ENCODE results near the gene CPO.
"Not testable (repeated sequence)": the region's sequence is repeated elsewhere in the genome, so short reads cannot be mapped to it uniquely, and the experiment has no call there.

Gene CPO

DNA sequence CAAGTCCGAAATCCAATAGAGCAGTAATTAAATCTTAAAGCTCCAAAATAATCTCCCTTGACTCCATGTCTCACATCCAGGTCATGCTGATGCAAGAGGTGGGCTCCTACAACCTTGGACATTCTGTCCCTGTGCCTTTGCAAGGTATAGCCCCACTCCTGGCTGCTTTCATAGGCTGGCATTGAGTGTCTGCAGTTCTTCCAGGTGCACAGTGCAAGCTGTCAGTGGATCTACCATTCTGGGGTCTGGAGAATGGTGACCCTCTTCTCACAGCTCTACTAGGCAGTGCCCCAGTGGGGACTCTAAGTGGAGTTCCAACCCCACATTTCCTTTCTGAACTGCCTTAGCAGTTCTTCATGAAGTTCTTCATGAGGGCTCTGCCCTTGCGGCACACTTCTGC lies 14.1 kb downstream of the CPO start:
- ATAC-seq (replicated peaks); DNase-seq; H3K27ac Mint-ChIP-seq; H3K36me3 Mint-ChIP-seq (ENCODE audit: insufficient read depth); H3K4me3 Mint-ChIP-seq; H3K27me3 Mint-ChIP-seq; H3K4me1 Mint-ChIP-seq (ENCODE audit: low read depth in 2 of 2): not testable (repeated sequence)
- H3K9me3 Mint-ChIP-seq, result peaks cover 9 to 10% of the 10 kb centered on the region in 2 donors

GRCh38 chr2:206955253-206955652 lies 15.9 kb downstream of the CPO start:
- peaks cover 0 to 6% of the 10 kb centered on the region in 2 donors for H3K27me3 Mint-ChIP-seq
- no peak for DNase-seq
- peaks cover 6 to 10% of the 10 kb centered on the region in 2 donors for H3K9me3 Mint-ChIP-seq
- H3K27ac Mint-ChIP-seq, result no peak overlapping the region
- no peaks in the 10 kb centered on the region for H3K36me3 Mint-ChIP-seq (ENCODE audit: insufficient read depth)
- no peak for ATAC-seq (replicated peaks)
- no peak overlapping the region for H3K4me3 Mint-ChIP-seq
- H3K4me1 Mint-ChIP-seq (ENCODE audit: low read depth in 2 of 2), result no peaks in the 10 kb centered on the region

- Mint-ChIP-seq H3K9me3 (peaks cover 6 to 10% of the 10 kb centered on the region in 2 donors), H3K27ac (no peak overlapping the region), H3K4me1 (ENCODE audit: low read depth in 2 of 2) (no peaks in the 10 kb centered on the region), H3K27me3 (peaks cover 0 to 6% of the 10 kb centered on the region in 2 donors), H3K4me3 (no peak overlapping the region), H3K36me3 (ENCODE audit: insufficient read depth) (no peaks in the 10 kb centered on the region)
- DNase-seq (no peak), ATAC-seq (replicated peaks) (no peak)
These were observed 18.9 kb downstream of the CPO start for GRCh38 chr2:206958261-206958660.

- DNase-seq, result no peak
- Mint-ChIP-seq H3K27me3 (no peaks in the 10 kb centered on the region), H3K36me3 (ENCODE audit: insufficient read depth) (no peaks in the 10 kb centered on the region)
These were observed 23.6 kb downstream of the CPO start for GRCh38 chr2:206962966-206963365.

DNA sequence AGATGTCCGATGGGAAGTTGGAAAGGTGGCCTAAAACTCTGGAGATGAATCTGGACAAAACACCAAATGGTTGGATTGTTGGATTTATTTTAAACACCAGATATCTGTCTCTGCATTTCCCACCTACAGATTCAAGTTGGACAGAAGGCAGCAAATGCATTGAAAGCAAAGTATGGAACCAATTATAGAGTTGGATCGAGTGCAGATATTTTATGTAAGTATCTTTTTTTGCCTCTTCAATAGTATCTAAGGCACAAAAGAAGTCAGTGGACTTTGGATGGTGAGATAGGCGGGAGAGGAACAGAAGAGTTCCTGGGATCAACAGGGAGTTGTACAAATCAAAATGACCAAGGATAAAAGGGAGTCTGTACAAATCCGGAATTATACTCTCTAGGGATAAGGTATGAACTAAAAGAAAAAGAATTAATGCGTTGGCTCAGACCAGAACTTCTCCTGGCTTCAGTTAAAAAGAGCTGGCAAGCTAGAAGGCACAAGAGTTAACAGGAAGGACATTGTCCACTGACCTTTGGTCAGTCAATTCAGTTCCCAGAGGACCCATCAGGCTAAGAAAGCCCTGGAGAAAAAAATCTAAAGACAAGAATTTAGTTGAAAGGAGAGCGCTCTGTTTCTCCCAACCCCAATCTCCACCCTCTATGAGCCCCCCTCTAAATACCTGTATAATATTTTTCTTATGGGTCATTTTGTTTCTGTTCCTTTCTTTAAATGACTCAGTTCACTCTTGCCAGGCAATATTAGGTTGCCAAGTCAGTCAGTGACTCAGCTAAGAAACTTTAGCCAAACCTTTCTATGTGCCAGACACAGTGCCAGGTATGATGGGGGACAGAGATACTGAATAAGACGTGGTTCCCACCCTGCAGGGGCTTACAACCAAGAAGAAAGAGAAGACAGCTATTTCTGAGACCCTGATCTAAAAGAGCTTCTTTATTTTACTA lies 29.1 kb downstream of the CPO start:
- Mint-ChIP-seq H3K9me3 (no peaks in the 10 kb centered on the region), H3K27me3 (peaks cover 0 to 5% of the 10 kb centered on the region in 2 donors), H3K27ac (no peak overlapping the region), H3K4me3 (no peak overlapping the region), H3K36me3 (ENCODE audit: insufficient read depth) (no peaks in the 10 kb centered on the region), H3K4me1 (ENCODE audit: low read depth in 2 of 2) (no peaks in the 10 kb centered on the region)
- ATAC-seq (replicated peaks) (no peak), DNase-seq (no peak)

More at GRCh38 chr2:206962966-206963365, 23.6 kb downstream of the CPO start:
- no peak overlapping the region for H3K4me3 Mint-ChIP-seq
- H3K9me3 Mint-ChIP-seq, result no peaks in the 10 kb centered on the region
- no peak for ATAC-seq (replicated peaks)
- no peaks in the 10 kb centered on the region for H3K4me1 Mint-ChIP-seq (ENCODE audit: low read depth in 2 of 2)
- no peak overlapping the region for H3K27ac Mint-ChIP-seq

DNA sequence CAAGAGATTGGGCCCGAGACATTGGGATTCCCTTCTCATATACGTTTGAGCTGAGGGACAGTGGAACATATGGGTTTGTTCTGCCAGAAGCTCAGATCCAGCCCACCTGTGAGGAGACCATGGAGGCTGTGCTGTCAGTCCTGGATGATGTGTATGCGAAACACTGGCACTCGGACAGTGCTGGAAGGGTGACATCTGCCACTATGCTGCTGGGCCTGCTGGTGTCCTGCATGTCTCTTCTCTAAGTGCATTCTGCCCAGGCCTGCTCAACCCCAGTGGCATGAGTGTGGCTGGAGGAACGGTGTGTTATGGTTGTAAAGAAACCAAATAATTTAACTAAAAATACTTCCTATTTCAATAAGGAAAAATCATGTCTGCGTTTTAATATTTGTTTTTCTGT lies 29.9 kb downstream of the CPO start:
- DNase-seq (no peak), ATAC-seq (replicated peaks) (no peak)
- H3K36me3 Mint-ChIP-seq (ENCODE audit: insufficient read depth), result no peaks in the 10 kb centered on the region
- no peaks in the 10 kb centered on the region for H3K9me3 Mint-ChIP-seq
- H3K27ac Mint-ChIP-seq, result no peak overlapping the region
- peaks cover 0 to 9% of the 10 kb centered on the region in 2 donors for H3K27me3 Mint-ChIP-seq
- no peaks in the 10 kb centered on the region for H3K4me1 Mint-ChIP-seq (ENCODE audit: low read depth in 2 of 2)
- H3K4me3 Mint-ChIP-seq, result no peak overlapping the region

GRCh38 chr2:206970589-206971360 lies 31.5 kb downstream of the CPO start:
- Mint-ChIP-seq H3K36me3 (ENCODE audit: insufficient read depth) (no peaks in the 10 kb centered on the region), H3K4me3 (no peak overlapping the region), H3K4me1 (ENCODE audit: low read depth in 2 of 2) (no peaks in the 10 kb centered on the region), H3K9me3 (peaks cover 0 to 3% of the 10 kb centered on the region in 2 donors), H3K27me3 (peaks cover 0 to 14% of the 10 kb centered on the region in 2 donors), H3K27ac (no peak overlapping the region)
- DNase-seq, result no peak
- ATAC-seq (replicated peaks), result no peak

DNA sequence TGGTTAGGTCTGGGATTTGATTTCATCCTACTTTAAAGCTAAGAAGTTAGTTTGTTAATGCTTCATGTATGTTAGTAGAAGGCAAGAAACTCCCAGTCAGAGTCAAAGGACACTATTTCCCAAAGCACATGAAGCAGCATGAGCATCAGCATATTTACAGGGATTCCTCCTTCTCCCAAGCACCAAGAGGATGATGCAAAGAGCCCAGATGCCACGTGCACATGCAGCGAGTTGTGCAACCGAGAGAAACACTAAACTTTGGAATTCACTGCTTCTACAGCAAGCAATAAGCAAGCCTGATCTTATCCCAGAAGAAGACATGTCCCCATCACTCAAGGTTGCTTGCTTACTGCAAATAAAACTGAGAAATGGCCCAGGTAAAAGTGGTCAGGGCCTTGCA lies 32.5 kb downstream of the CPO start:
- peaks cover 0 to 15% of the 10 kb centered on the region in 2 donors for H3K27me3 Mint-ChIP-seq
- H3K9me3 Mint-ChIP-seq, result peaks cover 0 to 3% of the 10 kb centered on the region in 2 donors
- H3K36me3 Mint-ChIP-seq (ENCODE audit: insufficient read depth), result no peaks in the 10 kb centered on the region
- no peak overlapping the region for H3K4me3 Mint-ChIP-seq
- no peaks in the 10 kb centered on the region for H3K4me1 Mint-ChIP-seq (ENCODE audit: low read depth in 2 of 2)
- no peak overlapping the region for H3K27ac Mint-ChIP-seq
- DNase-seq (no peak), ATAC-seq (replicated peaks) (no peak)

DNA sequence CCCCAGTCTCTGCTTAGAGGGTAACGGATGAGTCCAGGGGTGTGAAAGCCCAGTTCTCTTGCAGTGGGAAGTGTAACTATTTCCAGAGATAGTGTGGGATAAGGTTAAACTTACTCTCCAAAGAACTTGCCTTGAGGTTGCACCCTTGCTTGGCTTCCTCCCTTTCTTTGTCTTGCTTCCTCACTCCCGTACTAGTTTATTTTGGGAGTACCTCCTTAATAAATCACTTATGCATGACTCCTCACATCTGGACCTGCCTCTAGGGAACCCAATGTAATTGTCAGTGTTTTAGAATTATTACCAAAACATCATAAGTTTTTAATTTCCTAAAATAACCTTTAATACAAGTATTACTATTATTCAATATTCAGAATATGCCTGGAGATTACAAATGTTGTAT lies 35.2 kb downstream of the CPO start:
- Mint-ChIP-seq H3K4me3 (no peak overlapping the region), H3K27me3 (peaks cover 0 to 15% of the 10 kb centered on the region in 2 donors), H3K36me3 (ENCODE audit: insufficient read depth) (no peaks in the 10 kb centered on the region), H3K27ac (no peak overlapping the region), H3K4me1 (ENCODE audit: low read depth in 2 of 2) (no peaks in the 10 kb centered on the region), H3K9me3 (peaks cover 0 to 3% of the 10 kb centered on the region in 2 donors)
- DNase-seq, result no peak
- ATAC-seq (replicated peaks), result no peak

- DNase-seq (no peak), ATAC-seq (replicated peaks) (no peak)
- Mint-ChIP-seq H3K9me3 (peaks cover 0 to 3% of the 10 kb centered on the region in 2 donors), H3K4me3 (no peak overlapping the region), H3K4me1 (ENCODE audit: low read depth in 2 of 2) (no peaks in the 10 kb centered on the region), H3K36me3 (ENCODE audit: insufficient read depth) (no peaks in the 10 kb centered on the region), H3K27me3 (peaks cover 8 to 10% of the 10 kb centered on the region in 2 donors), H3K27ac (no peak overlapping the region)
These were observed 39.4 kb downstream of the CPO start for GRCh38 chr2:206978746-206979145.

GRCh38 chr2:206979365-206979764 lies 40.0 kb downstream of the CPO start:
- no peaks in the 10 kb centered on the region for H3K4me1 Mint-ChIP-seq (ENCODE audit: low read depth in 2 of 2)
- peaks cover 6 to 8% of the 10 kb centered on the region in 2 donors for H3K27me3 Mint-ChIP-seq
- H3K4me3 Mint-ChIP-seq, result no peak overlapping the region
- peaks cover 0 to 3% of the 10 kb centered on the region in 2 donors for H3K9me3 Mint-ChIP-seq
- H3K27ac Mint-ChIP-seq, result no peak overlapping the region
- DNase-seq (no peak), ATAC-seq (replicated peaks) (no peak)
- no peaks in the 10 kb centered on the region for H3K36me3 Mint-ChIP-seq (ENCODE audit: insufficient read depth)

DNA sequence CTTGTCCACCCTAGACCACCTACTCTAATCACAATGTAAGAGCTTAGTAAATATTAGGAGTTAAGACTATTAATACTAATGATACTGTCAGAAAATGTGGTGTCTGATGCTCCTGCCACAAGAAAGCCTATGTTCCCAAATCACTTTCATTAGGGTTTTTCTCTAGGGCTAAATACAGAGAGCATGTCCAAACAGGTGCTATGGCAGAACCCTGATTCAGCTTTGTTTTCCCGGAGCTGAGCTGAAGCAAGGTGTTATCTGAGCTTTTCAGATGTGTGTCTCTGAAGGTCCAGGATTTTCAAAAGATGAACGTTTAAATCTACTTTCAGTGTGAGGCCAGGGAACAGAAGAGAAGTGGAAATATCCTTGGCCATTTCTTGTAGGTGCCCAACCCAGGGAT lies 40.6 kb downstream of the CPO start:
- H3K27ac Mint-ChIP-seq, result no peak overlapping the region
- no peak overlapping the region for H3K4me3 Mint-ChIP-seq
- H3K9me3 Mint-ChIP-seq, result peaks cover 0 to 3% of the 10 kb centered on the region in 2 donors
- H3K4me1 Mint-ChIP-seq (ENCODE audit: low read depth in 2 of 2), result no peaks in the 10 kb centered on the region
- no peak for DNase-seq
- H3K27me3 Mint-ChIP-seq, result peaks cover 6 to 8% of the 10 kb centered on the region in 2 donors
- H3K36me3 Mint-ChIP-seq (ENCODE audit: insufficient read depth), result no peaks in the 10 kb centered on the region
- ATAC-seq (replicated peaks), result no peak

GRCh38 chr2:206980413-206980812 lies 41.1 kb downstream of the CPO start:
- H3K4me3 Mint-ChIP-seq, result no peak overlapping the region
- peaks cover 5 to 8% of the 10 kb centered on the region in 2 donors for H3K27me3 Mint-ChIP-seq
- peaks cover 0 to under 1% of the 10 kb centered on the region in 2 donors for H3K9me3 Mint-ChIP-seq
- ATAC-seq (replicated peaks), result no peak
- no peaks in the 10 kb centered on the region for H3K36me3 Mint-ChIP-seq (ENCODE audit: insufficient read depth)
- no peak overlapping the region for H3K27ac Mint-ChIP-seq
- DNase-seq, result no peak
- no peaks in the 10 kb centered on the region for H3K4me1 Mint-ChIP-seq (ENCODE audit: low read depth in 2 of 2)

Measured in effector memory CD8-positive, alpha-beta T cell (primary cell).